GM12878 (cell line): Measurements from ENCODE around the gene UBE2G2. TPM values are rescaled to one million over a fixed set of nuclear protein-coding genes. Genes with fewer than 3 reads are reported as not detected.

ENCODE experiments used
- ATAC-seq: fragments of 200-7000 bp; cut with Tn5 transposase; 3 replicates; pipeline ENCODE4 v1.9.1; 2020; ENCODE audit warnings: mild to moderate bottlenecking, moderate library complexity
- BruUV-seq: library from RNA; stranded (reverse); fragments of 400-500 nt; replicated peaks from 2 replicates; lab custom pipeline; 2021; lab: Mats Ljungman, UMichigan
- CTCF ChIA-PET: fragments of 300-600 bp; sonication (Branson Sonifier 250); formaldehyde crosslinking; extraction: SDS; loops from one replicate; lab custom pipeline; 2021; ENCODE audit warnings: inconsistent platforms; lab: Yijun Ruan, JAX
- POLR2A ChIA-PET: fragments of 350-600 bp; formaldehyde crosslinking; extraction: SDS; loops from one replicate; lab custom pipeline; 2021; ENCODE audit warnings: inconsistent platforms; lab: Charles Lee
- RAD21 ChIA-PET: fragments of 300-600 bp; sonication (Branson Sonifier 250); formaldehyde crosslinking; loops from one replicate; lab custom pipeline; 2023; ENCODE audit warnings: antibody characterized with exemption; ENCODE audit not compliant: unreplicated experiment; lab: Charles Lee
- SMC1A ChIA-PET: fragments of 300-600 bp; sonication (Branson Sonifier 250); formaldehyde crosslinking; loops from one replicate; lab custom pipeline; 2023; ENCODE audit not compliant: unreplicated experiment, uncharacterized antibody; lab: Charles Lee
- DNase-seq: peaks from one replicate; pipeline ENCODE4 v3.0.0-alpha.2; 2011; ENCODE audit warnings: low read depth, low spot score
- FAIRE-seq: peaks from 3 replicates; lab custom pipeline; 2011; peaks lifted over from hg19 to GRCh38; lab: Jason Lieb, UNC
- H2AFZ ChIP-seq: 2 replicates; pipeline ENCODE4 v1.6.0; 2011; ENCODE audit warnings: low read depth, low read length, control low read depth; ENCODE audit not compliant: control insufficient read depth
- H3K27ac ChIP-seq: 2 replicates; pipeline ENCODE4 v1.5.1; 2011; ENCODE audit warnings: control low read depth; ENCODE audit not compliant: control insufficient read depth, insufficient read depth
- H3K27me3 ChIP-seq, 2 experiments: replicated peaks in 1 of 2; 2 replicates each; pipeline versions ENCODE4 v1.6.0 to v1.6.1; 2011; ENCODE audit warnings: low read length in 1 of 2; ENCODE audit not compliant: control insufficient read depth in 2 of 2, insufficient read depth in 2 of 2
- H3K36me3 ChIP-seq, 2 experiments: 2 replicates each; pipeline ENCODE4 v1.5.1; 2011; ENCODE audit warnings: low read length in 1 of 2; ENCODE audit not compliant: control insufficient read depth in 2 of 2, insufficient read depth in 2 of 2
- H3K4me1 ChIP-seq: 2 replicates; pipeline ENCODE4 v1.6.1; 2011; ENCODE audit warnings: mild to moderate bottlenecking, low read length, moderate library complexity, mixed read lengths; ENCODE audit not compliant: control insufficient read depth, insufficient read depth
- H3K4me2 ChIP-seq: 2 replicates; pipeline ENCODE4 v1.6.0; 2011; ENCODE audit warnings: control low read depth; ENCODE audit not compliant: control insufficient read depth, insufficient read depth
- H3K4me3 ChIP-seq: fragments of 200-600 bp; sonication (generic); 2 replicates; pipeline ENCODE4 v1.5.1; 2016
- H3K79me2 ChIP-seq: 2 replicates; pipeline ENCODE4 v1.6.0; 2011; ENCODE audit warnings: low read length; ENCODE audit not compliant: control insufficient read depth, insufficient read depth
- H3K9ac ChIP-seq: 2 replicates; pipeline ENCODE4 v1.8.0; 2011; ENCODE audit warnings: low read length, control low read depth, mixed read lengths; ENCODE audit not compliant: control insufficient read depth, insufficient read depth
- H3K9me3 ChIP-seq: replicated peaks from 3 replicates; pipeline ENCODE4 v1.5.1; 2011; ENCODE audit warnings: mild to moderate bottlenecking, low read length; ENCODE audit not compliant: control insufficient read depth, insufficient read depth
- H4K20me1 ChIP-seq: 2 replicates; pipeline ENCODE4 v1.6.0; 2011; ENCODE audit not compliant: control insufficient read depth, insufficient read depth
- ASH2L ChIP-seq: fragments of 300-600, 200-600 bp; sonication (generic); IDR thresholded peaks from 2 replicates; pipeline ENCODE4 v1.6.1; 2017; ENCODE audit warnings: low read depth, mild to moderate bottlenecking, borderline replicate concordance
- ATF7 ChIP-seq: fragments of 450-650 bp; IDR thresholded peaks from 2 replicates; pipeline ENCODE4 v1.6.1; 2016; ENCODE audit warnings: low read depth, mild to moderate bottlenecking
- BACH1 ChIP-seq: fragments of 450-650 bp; IDR thresholded peaks from 2 replicates; pipeline ENCODE4 v1.6.1; 2017; ENCODE audit warnings: mild to moderate bottlenecking, borderline replicate concordance
- CREM ChIP-seq: IDR thresholded peaks from 2 replicates; pipeline ENCODE4 v1.6.1; 2014; ENCODE audit warnings: antibody characterized with exemption, low read depth
- EGR1 ChIP-seq, 2 experiments: IDR thresholded peaks; 1 replicate in 1 of 2; 2 replicates in 1 of 2; pipeline ENCODE4 v1.6.1; 2011 to 2012; ENCODE audit warnings: low read depth in 2 of 2, low read length in 2 of 2, borderline replicate concordance in 1 of 2, mild to moderate bottlenecking in 1 of 2, moderate library complexity in 1 of 2
- IKZF2 ChIP-seq, 2 experiments: fragments of 450-650 bp; IDR thresholded peaks; 2 replicates each; pipeline ENCODE4 v1.6.1; 2017; ENCODE audit warnings: mild to moderate bottlenecking in 2 of 2, moderate library complexity in 2 of 2
- MTA2 ChIP-seq: fragments of 450-650 bp; IDR thresholded peaks from 2 replicates; pipeline ENCODE4 v1.6.1; 2016; ENCODE audit warnings: low read depth, mild to moderate bottlenecking, moderate library complexity
- MTA3 ChIP-seq: IDR thresholded peaks from 2 replicates; pipeline ENCODE4 v1.6.1; 2012; ENCODE audit warnings: low read length, inconsistent platforms, borderline replicate concordance
- NBN ChIP-seq: fragments of 450-650 bp; IDR thresholded peaks from 2 replicates; pipeline ENCODE4 v1.6.1; 2016
- NR2F1 ChIP-seq: fragments of 450-650 bp; conservative IDR thresholded peaks from 2 replicates; pipeline ENCODE4 v1.6.1; 2017; ENCODE audit warnings: mild to moderate bottlenecking
- PML ChIP-seq: IDR thresholded peaks from 2 replicates; pipeline ENCODE4 v1.6.1; 2012; ENCODE audit warnings: low read length, inconsistent platforms
- SMC3 ChIP-seq: IDR thresholded peaks from 2 replicates; pipeline ENCODE4 v1.6.1; 2011; ENCODE audit warnings: low read length, improper control_type of control experiment, borderline replicate concordance
- SPI1 ChIP-seq: IDR thresholded peaks from 2 replicates; pipeline ENCODE4 v1.6.1; 2011; ENCODE audit warnings: low read depth, mild to moderate bottlenecking, low read length, moderate library complexity, borderline replicate concordance; ENCODE audit not compliant: insufficient read depth
- SREBF2 ChIP-seq: IDR thresholded peaks from 2 replicates; pipeline ENCODE4 v1.6.1; 2012; ENCODE audit warnings: mild to moderate bottlenecking, low read length
- SRF ChIP-seq, 2 experiments: IDR thresholded peaks; 2 replicates each; pipeline ENCODE4 v1.6.1; 2011; ENCODE audit warnings: low read depth in 2 of 2, low read length in 2 of 2, mild to moderate bottlenecking in 1 of 2, moderate library complexity in 1 of 2
- ZBTB33 ChIP-seq: fragments of 450-650 bp; IDR thresholded peaks from 2 replicates; pipeline ENCODE4 v1.6.1; 2017; ENCODE audit warnings: mild to moderate bottlenecking
- ZNF207 ChIP-seq: fragments of 450-650 bp; IDR thresholded peaks from 2 replicates; pipeline ENCODE4 v1.6.1; 2014; ENCODE audit warnings: antibody characterized with exemption, mild to moderate bottlenecking, borderline replicate concordance
- ZNF24 ChIP-seq: fragments of 450-650 bp; IDR thresholded peaks from 2 replicates; pipeline ENCODE4 v1.6.1; 2017; ENCODE audit warnings: antibody characterized with exemption, mild to moderate bottlenecking
- WGBS: methylation state at CpG from one replicate; pipeline ENCODE4 v1.1.6; 2016; ENCODE audit warnings: low lambda C conversion rate; ENCODE audit not compliant: insufficient replicate concordance, insufficient coverage; ENCODE audit errors: missing lambda C conversion rate; 5-methylcytosine and 5-hydroxymethylcytosine counted together
- in situ Hi-C: fragments of 300-500 bp; cut with MboI; formaldehyde crosslinking; loops from 9 replicates; pipeline ENCODE4 v1.14.3; 2018; ENCODE audit warnings: mixed read lengths
- intact Hi-C: fragments of 100-400 bp; cut with micrococcal nuclease; formaldehyde crosslinking; loops from one replicate; pipeline ENCODE4 v1.14.2; 2022; ENCODE audit not compliant: unreplicated experiment
- polyA plus RNA-seq, 11 experiments: library from polyadenylated mRNA; depleted of rRNA in 4 of 11; unstranded in 6 of 11; stranded (reverse) in 5 of 11; fragments of >200 nt; fragmentation: Nextera tagmentation in 4 of 11; fragmentation: Illumina TruSeq in 1 of 11; extraction: Ambion mirVana in 4 of 11; extraction: Trizol in 1 of 11; gene quantifications; 1 replicate in 1 of 11; 2 replicates in 10 of 11; pipeline versions ENCODE4 v1.2.1 to v1.2.3, GENCODE V29; 2011 to 2016; ENCODE audit warnings: inconsistent platforms in 2 of 11, missing spikeins in 2 of 11, low read depth in 1 of 11
- total RNA-seq, 4 experiments: library from RNA; depleted of rRNA in 3 of 4; stranded (reverse); fragments of >200 nt in 3 of 4; fragmentation: Illumina TruSeq in 1 of 4; extraction: Trizol in 1 of 4; gene quantifications; 2 replicates each; pipeline versions ENCODE4 v1.2.1 to v1.2.3, GENCODE V29; 2013 to 2021
- TF ChIP-seq, protein P1 (sequence below): IDR thresholded peaks from 2 replicates; pipeline ENCODE4 v1.6.1; 2011; ENCODE audit warnings: low read depth, low read length, improper control_type of control experiment, borderline replicate concordance
- TF ChIP-seq, protein P2 (sequence below): fragments of 450-650 bp; formaldehyde crosslinking; IDR thresholded peaks from 2 replicates; pipeline ENCODE4 v1.4.0; 2020; ENCODE audit warnings: mild to moderate bottlenecking, moderate library complexity

UBE2G2 gene
- total and polyA plus RNA-seq, 10 of the 15 experiments (the other 5 are each of a cell fraction or from before 2014, with no cell fraction given) = 27.0 to 139 (median 75.9) TPM

GRCh38 chr21:44836666-44837471 is 35.2 kb upstream of the UBE2G2 start:
- no peak overlapping the region for H3K4me3 ChIP-seq
- ATAC-seq (no peak), FAIRE-seq (no peak), DNase-seq (no peak)
- ChIA-PET RAD21 (no interaction called here), POLR2A (interaction anchor here (1.0 kb wide), 1 partner anchor 19 kb away, joined by 3 read pairs; the partner anchor contains the start of gene SUMO3), SMC1A (no interaction called here), CTCF (no interaction called here)
- H3K36me3 ChIP-seq = no peaks in the 10 kb centered on the region
- H4K20me1 ChIP-seq = no peaks in the 10 kb centered on the region
- 59% methylated on average over 32 of the region's 37 CpGs for WGBS
- intact Hi-C loops = no loop called here
- in situ Hi-C loops = no loop called here
- H3K4me2 ChIP-seq = no peak overlapping the region
- H3K4me1 ChIP-seq = no peaks in the 10 kb centered on the region
- no peak overlapping the region for H3K27ac ChIP-seq
- H3K9ac ChIP-seq = no peak overlapping the region
- H3K27me3 ChIP-seq = no peaks in the 10 kb centered on the region; a peak in 1 of 4 replicates
- H2AFZ ChIP-seq = no peak overlapping the region
- TF ChIP-seq EGR1 (IDR thresholded peaks at IDR 0.05; ENCODE audit: borderline replicate concordance in 1 of 2, low read depth in 2 of 2, low read length in 2 of 2) (no peak), CREM (no peak), ZBTB33 (no peak), NR2F1 (no peak), SREBF2 (no peak), SPI1 (no peak), SRF (IDR thresholded peaks at IDR 0.05; ENCODE audit: low read depth in 2 of 2, low read length in 2 of 2) (no peak), IKZF2 (IDR thresholded peaks at IDR 0.05) (no peak), ATF7 (no peak), NBN (no peak), ZNF24 (no peak), BACH1 (no peak), MTA2 (no peak), PML (no peak), MTA3 (no peak), ASH2L (no peak), SMC3 (no peak), ZNF207 (no peak)
- TF ChIP-seq, protein P1, sequence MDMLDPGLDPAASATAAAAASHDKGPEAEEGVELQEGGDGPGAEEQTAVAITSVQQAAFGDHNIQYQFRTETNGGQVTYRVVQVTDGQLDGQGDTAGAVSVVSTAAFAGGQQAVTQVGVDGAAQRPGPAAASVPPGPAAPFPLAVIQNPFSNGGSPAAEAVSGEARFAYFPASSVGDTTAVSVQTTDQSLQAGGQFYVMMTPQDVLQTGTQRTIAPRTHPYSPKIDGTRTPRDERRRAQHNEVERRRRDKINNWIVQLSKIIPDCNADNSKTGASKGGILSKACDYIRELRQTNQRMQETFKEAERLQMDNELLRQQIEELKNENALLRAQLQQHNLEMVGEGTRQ = no peak
- TF ChIP-seq, protein P2, sequence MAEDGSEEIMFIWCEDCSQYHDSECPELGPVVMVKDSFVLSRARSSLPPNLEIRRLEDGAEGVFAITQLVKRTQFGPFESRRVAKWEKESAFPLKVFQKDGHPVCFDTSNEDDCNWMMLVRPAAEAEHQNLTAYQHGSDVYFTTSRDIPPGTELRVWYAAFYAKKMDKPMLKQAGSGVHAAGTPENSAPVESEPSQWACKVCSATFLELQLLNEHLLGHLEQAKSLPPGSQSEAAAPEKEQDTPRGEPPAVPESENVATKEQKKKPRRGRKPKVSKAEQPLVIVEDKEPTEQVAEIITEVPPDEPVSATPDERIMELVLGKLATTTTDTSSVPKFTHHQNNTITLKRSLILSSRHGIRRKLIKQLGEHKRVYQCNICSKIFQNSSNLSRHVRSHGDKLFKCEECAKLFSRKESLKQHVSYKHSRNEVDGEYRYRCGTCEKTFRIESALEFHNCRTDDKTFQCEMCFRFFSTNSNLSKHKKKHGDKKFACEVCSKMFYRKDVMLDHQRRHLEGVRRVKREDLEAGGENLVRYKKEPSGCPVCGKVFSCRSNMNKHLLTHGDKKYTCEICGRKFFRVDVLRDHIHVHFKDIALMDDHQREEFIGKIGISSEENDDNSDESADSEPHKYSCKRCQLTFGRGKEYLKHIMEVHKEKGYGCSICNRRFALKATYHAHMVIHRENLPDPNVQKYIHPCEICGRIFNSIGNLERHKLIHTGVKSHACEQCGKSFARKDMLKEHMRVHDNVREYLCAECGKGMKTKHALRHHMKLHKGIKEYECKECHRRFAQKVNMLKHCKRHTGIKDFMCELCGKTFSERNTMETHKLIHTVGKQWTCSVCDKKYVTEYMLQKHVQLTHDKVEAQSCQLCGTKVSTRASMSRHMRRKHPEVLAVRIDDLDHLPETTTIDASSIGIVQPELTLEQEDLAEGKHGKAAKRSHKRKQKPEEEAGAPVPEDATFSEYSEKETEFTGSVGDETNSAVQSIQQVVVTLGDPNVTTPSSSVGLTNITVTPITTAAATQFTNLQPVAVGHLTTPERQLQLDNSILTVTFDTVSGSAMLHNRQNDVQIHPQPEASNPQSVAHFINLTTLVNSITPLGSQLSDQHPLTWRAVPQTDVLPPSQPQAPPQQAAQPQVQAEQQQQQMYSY (CRISPR knock-in tag) = no peak
- BruUV-seq = no TSS peak
- no peaks in the 10 kb centered on the region for H3K9me3 ChIP-seq
- no peaks in the 10 kb centered on the region for H3K79me2 ChIP-seq
